GM12891 (cell line): ENCODE data around the gene ARIH2.

Source experiments
- PAX5 ChIP-seq: IDR thresholded peaks from 2 replicates; pipeline ENCODE4 v1.6.1; 2011; ENCODE audit warnings: low read length, moderate library complexity, mild to moderate bottlenecking; ENCODE audit not compliant: insufficient read depth, severe bottlenecking
- POLR2A ChIP-seq: IDR thresholded peaks from 2 replicates; pipeline ENCODE4 v1.6.1; 2011; ENCODE audit warnings: low read depth, low read length, control low read depth
- POLR2AphosphoS5 ChIP-seq: IDR thresholded peaks from 2 replicates; pipeline ENCODE4 v1.6.1; 2011; ENCODE audit warnings: low read depth, low read length, control low read depth
- SPI1 ChIP-seq: IDR thresholded peaks from 2 replicates; pipeline ENCODE4 v1.6.1; 2011; ENCODE audit warnings: low read depth, low read length, control low read depth

- TF ChIP-seq SPI1 (no peak), POLR2A (no peak), POLR2AphosphoS5 (no peak), PAX5 (no peak)
Measured at GRCh38 chr3:48894516-48894915, 24.1 kb upstream of the ARIH2 start.
